Endodermal cell (in vitro differentiated cells): ENCODE results near the gene TSSC4. TPM values are rescaled to one million over a fixed set of nuclear protein-coding genes. Genes with fewer than 3 reads are reported as not detected.

Source experiments
- DNase-seq: peaks from one replicate; pipeline ENCODE4 v3.0.0-alpha.2; 2017
- H3K27ac ChIP-seq: 2 replicates; pipeline ENCODE4 v1.5.1; 2013; ENCODE audit warnings: mild to moderate bottlenecking, low read depth, low read length, moderate library complexity
- H3K27me3 ChIP-seq: 2 replicates; pipeline ENCODE4 v1.6.1; 2013; ENCODE audit warnings: mild to moderate bottlenecking, low read length, moderate library complexity; ENCODE audit not compliant: insufficient read depth, control insufficient read depth, poor library complexity, severe bottlenecking
- H3K36me3 ChIP-seq: 2 replicates; pipeline ENCODE4 v1.7.0; 2013; ENCODE audit warnings: mild to moderate bottlenecking, low read length, moderate library complexity; ENCODE audit not compliant: control insufficient read depth, insufficient read depth
- H3K4me1 ChIP-seq: one replicate; pipeline ENCODE4 v1.7.0; 2013; ENCODE audit warnings: low read length; ENCODE audit not compliant: control insufficient read depth, insufficient read depth
- H3K4me3 ChIP-seq: 2 replicates; pipeline ENCODE4 v1.5.1; 2013; ENCODE audit warnings: mild to moderate bottlenecking, low read length, moderate library complexity
- H3K9ac ChIP-seq: 2 replicates; pipeline ENCODE4 v1.6.1; 2013; ENCODE audit warnings: mild to moderate bottlenecking, low read length, moderate library complexity; ENCODE audit not compliant: poor library complexity, severe bottlenecking; ENCODE audit errors: extremely low read depth
- H3K9me3 ChIP-seq: 2 replicates; pipeline ENCODE4 v1.6.1; 2013; ENCODE audit warnings: mild to moderate bottlenecking, low read length, moderate library complexity; ENCODE audit not compliant: control insufficient read depth
- H3K27ac Mint-ChIP-seq: 2 replicates; pipeline ENCODE4 v1.8.0; 2020; ENCODE audit warnings: mixed read lengths
- H3K27me3 Mint-ChIP-seq: 2 replicates; pipeline ENCODE4 v1.8.0; 2021; ENCODE audit warnings: mild to moderate bottlenecking, mixed read lengths; ENCODE audit not compliant: insufficient read depth
- H3K36me3 Mint-ChIP-seq: 2 replicates; pipeline ENCODE4 v1.8.0; 2020; ENCODE audit warnings: low read depth, mixed read lengths
- H3K4me1 Mint-ChIP-seq: 2 replicates; pipeline ENCODE4 v1.8.0; 2020; ENCODE audit warnings: mixed read lengths
- H3K4me3 Mint-ChIP-seq: 2 replicates; pipeline ENCODE4 v1.8.0; 2020; ENCODE audit warnings: mild to moderate bottlenecking, moderate library complexity, mixed read lengths
- H3K9me3 Mint-ChIP-seq: 2 replicates; pipeline ENCODE4 v1.8.0; 2020; ENCODE audit warnings: mild to moderate bottlenecking, mixed read lengths
- CTCF ChIP-seq: fragments of 200-600 bp; sonication (generic); conservative IDR thresholded peaks from 2 replicates; pipeline ENCODE4 v1.5.0; 2021; ENCODE audit warnings: antibody characterized with exemption, mild to moderate bottlenecking
- WGBS, 2 experiments: methylation state at CpG; one replicate each; pipeline versions ENCODE4 v1.1.5 to v1.1.7; 2013; ENCODE audit warnings: missing lambda C conversion rate in 2 of 2, mixed read lengths in 1 of 2; ENCODE audit not compliant: insufficient coverage in 1 of 2, insufficient read length in 1 of 2; 5-methylcytosine and 5-hydroxymethylcytosine counted together
- total RNA-seq, 2 donors: library from RNA; stranded (reverse); fragmentation: NEBNext Ultra II Directional in 1 of 2; extraction: Animal tissue kit (Norgen Biotek cat#: 25700) in 1 of 2; gene quantifications; 2 replicates in 1 of 2; 3 replicates in 1 of 2; pipeline ENCODE4 v1.2.1, GENCODE V29; 2021

The TSSC4 gene
- total RNA-seq, 2 donors from 2014 or later = 47.2 to 51.1 TPM

GRCh38 chr11:2406878-2407410, 6.4 kb downstream of the TSSC4 start:
- Histone ChIP-seq H3K27me3 (no peaks in the 10 kb centered on the region), H3K27ac (no peak overlapping the region), H3K4me3 (no peak overlapping the region), H3K9me3 (no peaks in the 10 kb centered on the region), H3K4me1 (no peaks in the 10 kb centered on the region), H3K36me3 (peaks cover 19% of the 10 kb centered on the region), H3K9ac (no peak overlapping the region)
- no peaks in the 10 kb centered on the region for H3K9me3 Mint-ChIP-seq
- no peaks in the 10 kb centered on the region for H3K27me3 Mint-ChIP-seq
- H3K36me3 Mint-ChIP-seq = peaks cover 6% of the 10 kb centered on the region
- H3K4me1 Mint-ChIP-seq = no peaks in the 10 kb centered on the region
- H3K4me3 Mint-ChIP-seq = no peak overlapping the region
- WGBS, 2 experiments = 89 to 95% methylated on average over 14 to 24 of the region's 24 CpGs
- H3K27ac Mint-ChIP-seq = no peak overlapping the region
- DNase-seq = no peak
- TF ChIP-seq CTCF = no peak

GRCh38 chr11:2408671-2409070, 8.1 kb downstream of the TSSC4 start:
- no peaks in the 10 kb centered on the region for H3K36me3 Mint-ChIP-seq
- H3K27ac Mint-ChIP-seq = no peak overlapping the region
- TF ChIP-seq CTCF = no peak
- 85 to 93% methylated on average over 5 to 8 of the region's 11 CpGs for WGBS, 2 experiments
- H3K9me3 Mint-ChIP-seq = no peaks in the 10 kb centered on the region
- no peak overlapping the region for H3K9ac ChIP-seq
- no peaks in the 10 kb centered on the region for H3K9me3 ChIP-seq
- H3K27me3 ChIP-seq = no peaks in the 10 kb centered on the region
- no peak overlapping the region for H3K4me3 Mint-ChIP-seq
- no peaks in the 10 kb centered on the region for H3K4me1 Mint-ChIP-seq
- no peak for DNase-seq
- no peaks in the 10 kb centered on the region for H3K27me3 Mint-ChIP-seq
- H3K27ac ChIP-seq = no peak overlapping the region
- H3K4me1 ChIP-seq = no peaks in the 10 kb centered on the region
- H3K36me3 ChIP-seq = peaks cover 5% of the 10 kb centered on the region
- H3K4me3 ChIP-seq = no peak overlapping the region

GRCh38 chr11:2409126-2409525, 8.6 kb downstream of the TSSC4 start:
- no peak overlapping the region for H3K9ac ChIP-seq
- no peak for DNase-seq
- H3K4me1 ChIP-seq = no peaks in the 10 kb centered on the region
- no peaks in the 10 kb centered on the region for H3K9me3 Mint-ChIP-seq
- no peak overlapping the region for H3K4me3 ChIP-seq
- H3K36me3 Mint-ChIP-seq = no peaks in the 10 kb centered on the region
- no peak overlapping the region for H3K27ac Mint-ChIP-seq
- no peaks in the 10 kb centered on the region for H3K27me3 Mint-ChIP-seq
- H3K4me1 Mint-ChIP-seq = no peaks in the 10 kb centered on the region
- WGBS, 2 experiments = 84 to 95% methylated on average over 12 to 16 of the region's 16 CpGs
- H3K27ac ChIP-seq = peak overlapping the region; percentile 63
- H3K9me3 ChIP-seq = no peaks in the 10 kb centered on the region
- TF ChIP-seq CTCF = no peak
- H3K27me3 ChIP-seq = no peaks in the 10 kb centered on the region
- H3K36me3 ChIP-seq = peaks cover under 1% of the 10 kb centered on the region
- H3K4me3 Mint-ChIP-seq = no peak overlapping the region
